Natural killer cell (primary cell): Measurements from ENCODE around the gene SETBP1. TPM values are rescaled to one million over a fixed set of nuclear protein-coding genes. Genes with fewer than 3 reads are reported as not detected.

Experiments used
- ATAC-seq, 3 donors: fragments of 150-1000 bp in 2 of 3; fragments of 200-7000 bp in 1 of 3; cut with Tn5 transposase; 1 replicate in 1 of 3; 2 replicates in 2 of 3; pipeline ENCODE4 v1.10.0; 2021; ENCODE audit warnings: mild to moderate bottlenecking in 2 of 3, moderate library complexity in 2 of 3
- DNase-seq, 2 donors: peaks; one replicate each; pipeline versions ENCODE4 v3.0.0 to v3.0.0-alpha.2; 2013 to 2021; ENCODE audit warnings: mixed read lengths in 1 of 2
- H3K27ac ChIP-seq: one replicate; pipeline ENCODE4 v1.5.1; 2013; ENCODE audit warnings: mild to moderate bottlenecking, low read length
- H3K27me3 ChIP-seq: one replicate; pipeline ENCODE4 v1.6.1; 2013; ENCODE audit warnings: low read length; ENCODE audit not compliant: control insufficient read depth, insufficient read depth
- H3K36me3 ChIP-seq: one replicate; pipeline ENCODE4 v1.6.1; 2013; ENCODE audit warnings: low read length; ENCODE audit not compliant: control insufficient read depth, insufficient read depth
- H3K4me1 ChIP-seq: one replicate; pipeline ENCODE4 v1.6.1; 2013; ENCODE audit warnings: low read length; ENCODE audit not compliant: control insufficient read depth, insufficient read depth
- H3K4me3 ChIP-seq: one replicate; pipeline ENCODE4 v1.5.1; 2013; ENCODE audit warnings: low read length
- H3K9me3 ChIP-seq: one replicate; pipeline ENCODE4 v1.6.1; 2013; ENCODE audit warnings: low read length; ENCODE audit not compliant: control insufficient read depth, insufficient read depth
- H3K27ac Mint-ChIP-seq, 2 donors: one replicate each; pipeline ENCODE4 v1.8.0; 2022; ENCODE audit warnings: mild to moderate bottlenecking in 2 of 2, mixed read lengths in 2 of 2, moderate library complexity in 1 of 2
- H3K27me3 Mint-ChIP-seq, 2 donors: one replicate each; pipeline ENCODE4 v1.8.0; 2022; ENCODE audit warnings: low read depth in 2 of 2, mixed read lengths in 2 of 2
- H3K36me3 Mint-ChIP-seq: one replicate; pipeline ENCODE4 v1.8.0; 2022; ENCODE audit warnings: mixed read lengths
- H3K4me1 Mint-ChIP-seq, 2 donors: one replicate each; pipeline ENCODE4 v1.8.0; 2022; ENCODE audit warnings: mixed read lengths in 2 of 2
- H3K4me3 Mint-ChIP-seq: one replicate; pipeline ENCODE4 v1.8.0; 2022; ENCODE audit warnings: mild to moderate bottlenecking, moderate library complexity, mixed read lengths
- H3K9me3 Mint-ChIP-seq, 2 donors: one replicate each; pipeline ENCODE4 v1.8.0; 2022; ENCODE audit warnings: mixed read lengths in 2 of 2
- WGBS: methylation state at CpG from one replicate; pipeline ENCODE4 v1.1.7; 2013; ENCODE audit warnings: missing lambda C conversion rate; ENCODE audit not compliant: insufficient coverage; 5-methylcytosine and 5-hydroxymethylcytosine counted together
- intact Hi-C: fragments of 100-400 bp; cut with micrococcal nuclease; formaldehyde crosslinking; loops from one replicate; pipeline ENCODE4 v1.14.2; 2022
- total RNA-seq, 4 donors: library from RNA; stranded (reverse); fragments of 120-200 nt in 1 of 4; gene quantifications; one replicate each; pipeline versions ENCODE4 v1.2.3 to v1.2.4, GENCODE V29; 2013 to 2022
- TF ChIP-seq, protein P1 (sequence below): fragments of 200-600 bp; IDR thresholded peaks from one replicate; pipeline ENCODE4 v1.8.0; 2022; ENCODE audit warnings: antibody characterized with exemption

SETBP1 gene
- total RNA-seq, 3 donors from 2014 or later (not counting 1 experiment from before 2014, with no cell fraction given), result 36.0 to 46.6 (median 41.2) TPM

GRCh38 chr18:44811572-44812125 is 131.0 kb downstream of the SETBP1 start:
- intact Hi-C loops, result no loop called here

DNA sequence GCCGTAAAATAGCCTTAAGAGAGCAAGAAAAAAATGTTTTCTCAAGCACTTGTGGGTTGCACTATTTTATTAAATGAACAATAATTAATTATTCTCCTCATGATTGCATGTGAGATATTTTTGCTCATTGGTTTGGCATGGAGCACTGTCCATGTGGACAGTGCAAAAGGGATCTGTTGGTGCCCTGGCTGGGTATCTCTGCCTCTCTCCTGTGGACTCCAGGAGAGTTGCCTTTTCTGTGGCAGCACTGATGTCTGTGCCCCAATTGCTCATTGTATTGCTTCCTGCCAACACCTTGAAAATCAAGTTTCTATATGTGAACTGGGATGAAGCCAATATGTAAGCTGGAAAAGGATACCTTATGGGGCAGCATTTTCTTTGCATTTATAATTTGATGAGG is 131.7 kb downstream of the SETBP1 start:
- no peak overlapping the region for H3K4me3 ChIP-seq
- Mint-ChIP-seq H3K9me3 (no peaks in the 10 kb centered on the region), H3K4me3 (no peak overlapping the region), H3K27me3 (peaks cover 0 to 5% of the 10 kb centered on the region in 2 donors), H3K4me1 (peaks cover 10 to 12% of the 10 kb centered on the region in 2 donors), H3K36me3 (no peaks in the 10 kb centered on the region), H3K27ac (no peak overlapping the region)
- WGBS, result 100% methylated on average over 1 of the region's 1 CpG
- TF ChIP-seq, protein P1, sequence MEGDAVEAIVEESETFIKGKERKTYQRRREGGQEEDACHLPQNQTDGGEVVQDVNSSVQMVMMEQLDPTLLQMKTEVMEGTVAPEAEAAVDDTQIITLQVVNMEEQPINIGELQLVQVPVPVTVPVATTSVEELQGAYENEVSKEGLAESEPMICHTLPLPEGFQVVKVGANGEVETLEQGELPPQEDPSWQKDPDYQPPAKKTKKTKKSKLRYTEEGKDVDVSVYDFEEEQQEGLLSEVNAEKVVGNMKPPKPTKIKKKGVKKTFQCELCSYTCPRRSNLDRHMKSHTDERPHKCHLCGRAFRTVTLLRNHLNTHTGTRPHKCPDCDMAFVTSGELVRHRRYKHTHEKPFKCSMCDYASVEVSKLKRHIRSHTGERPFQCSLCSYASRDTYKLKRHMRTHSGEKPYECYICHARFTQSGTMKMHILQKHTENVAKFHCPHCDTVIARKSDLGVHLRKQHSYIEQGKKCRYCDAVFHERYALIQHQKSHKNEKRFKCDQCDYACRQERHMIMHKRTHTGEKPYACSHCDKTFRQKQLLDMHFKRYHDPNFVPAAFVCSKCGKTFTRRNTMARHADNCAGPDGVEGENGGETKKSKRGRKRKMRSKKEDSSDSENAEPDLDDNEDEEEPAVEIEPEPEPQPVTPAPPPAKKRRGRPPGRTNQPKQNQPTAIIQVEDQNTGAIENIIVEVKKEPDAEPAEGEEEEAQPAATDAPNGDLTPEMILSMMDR, result no peak
- ATAC-seq (no peak), DNase-seq (no peak)
- no peaks in the 10 kb centered on the region for H3K9me3 ChIP-seq
- H3K4me1 ChIP-seq, result no peaks in the 10 kb centered on the region
- intact Hi-C loops, result no loop called here
- H3K36me3 ChIP-seq, result no peaks in the 10 kb centered on the region
- H3K27ac ChIP-seq, result no peak overlapping the region
- H3K27me3 ChIP-seq, result no peaks in the 10 kb centered on the region

More at GRCh38 chr18:44811572-44812125, 131.0 kb downstream of the SETBP1 start:
- Histone ChIP-seq H3K4me3 (no peak overlapping the region), H3K9me3 (no peaks in the 10 kb centered on the region), H3K36me3 (no peaks in the 10 kb centered on the region), H3K4me1 (no peaks in the 10 kb centered on the region), H3K27ac (no peak overlapping the region), H3K27me3 (no peaks in the 10 kb centered on the region)
- DNase-seq (no peak), ATAC-seq (no peak)
- H3K36me3 Mint-ChIP-seq, result no peaks in the 10 kb centered on the region
- H3K9me3 Mint-ChIP-seq, result no peaks in the 10 kb centered on the region
- TF ChIP-seq, protein P1, result no peak
- H3K27me3 Mint-ChIP-seq, result peaks cover 0 to 2% of the 10 kb centered on the region in 2 donors
- peaks cover 14 to 18% of the 10 kb centered on the region in 2 donors for H3K4me1 Mint-ChIP-seq
- H3K27ac Mint-ChIP-seq, result no peak overlapping the region
- no peak overlapping the region for H3K4me3 Mint-ChIP-seq

- Mint-ChIP-seq H3K9me3 (no peaks in the 10 kb centered on the region), H3K27ac (no peak overlapping the region), H3K27me3 (peaks cover 0 to 3% of the 10 kb centered on the region in 2 donors), H3K4me3 (no peak overlapping the region), H3K4me1 (peaks cover 0 to 2% of the 10 kb centered on the region in 2 donors), H3K36me3 (no peaks in the 10 kb centered on the region)
- ATAC-seq (no peak), DNase-seq (no peak)
- 98% methylated on average over 4 of the region's 4 CpGs for WGBS
- Histone ChIP-seq H3K27me3 (no peaks in the 10 kb centered on the region), H3K4me3 (no peak overlapping the region), H3K9me3 (no peaks in the 10 kb centered on the region), H3K36me3 (no peaks in the 10 kb centered on the region), H3K27ac (no peak overlapping the region), H3K4me1 (no peaks in the 10 kb centered on the region)
- TF ChIP-seq, protein P1, result no peak
- intact Hi-C loops, result no loop called here
Observed at GRCh38 chr18:44813586-44813985, 132.9 kb downstream of the SETBP1 start.

- WGBS, result 99% methylated on average over 6 of the region's 6 CpGs
- Histone ChIP-seq H3K36me3 (no peaks in the 10 kb centered on the region), H3K4me1 (no peaks in the 10 kb centered on the region), H3K4me3 (no peak overlapping the region), H3K27me3 (no peaks in the 10 kb centered on the region), H3K27ac (no peak overlapping the region), H3K9me3 (no peaks in the 10 kb centered on the region)
- H3K27ac Mint-ChIP-seq, result no peak overlapping the region
- H3K36me3 Mint-ChIP-seq, result no peaks in the 10 kb centered on the region
- no peaks in the 10 kb centered on the region for H3K9me3 Mint-ChIP-seq
- ATAC-seq (no peak), DNase-seq (no peak)
- peaks cover 0 to 3% of the 10 kb centered on the region in 2 donors for H3K27me3 Mint-ChIP-seq
- intact Hi-C loops, result no loop called here
- H3K4me3 Mint-ChIP-seq, result no peak overlapping the region
- TF ChIP-seq, protein P1, result no peak
- H3K4me1 Mint-ChIP-seq, result peaks cover 0 to 9% of the 10 kb centered on the region in 2 donors
Observed at GRCh38 chr18:44815108-44815507, 134.4 kb downstream of the SETBP1 start.
